NCI-H2029 treated with DMSO at 0.1 percent for 48 hours (cell line): ENCODE measurements around the gene SFXN2.

Source experiments
- DNase-seq: peaks from one replicate; lab custom pipeline; 2025; lab: John Stamatoyannopoulos, UW

The SFXN2 gene

DNA sequence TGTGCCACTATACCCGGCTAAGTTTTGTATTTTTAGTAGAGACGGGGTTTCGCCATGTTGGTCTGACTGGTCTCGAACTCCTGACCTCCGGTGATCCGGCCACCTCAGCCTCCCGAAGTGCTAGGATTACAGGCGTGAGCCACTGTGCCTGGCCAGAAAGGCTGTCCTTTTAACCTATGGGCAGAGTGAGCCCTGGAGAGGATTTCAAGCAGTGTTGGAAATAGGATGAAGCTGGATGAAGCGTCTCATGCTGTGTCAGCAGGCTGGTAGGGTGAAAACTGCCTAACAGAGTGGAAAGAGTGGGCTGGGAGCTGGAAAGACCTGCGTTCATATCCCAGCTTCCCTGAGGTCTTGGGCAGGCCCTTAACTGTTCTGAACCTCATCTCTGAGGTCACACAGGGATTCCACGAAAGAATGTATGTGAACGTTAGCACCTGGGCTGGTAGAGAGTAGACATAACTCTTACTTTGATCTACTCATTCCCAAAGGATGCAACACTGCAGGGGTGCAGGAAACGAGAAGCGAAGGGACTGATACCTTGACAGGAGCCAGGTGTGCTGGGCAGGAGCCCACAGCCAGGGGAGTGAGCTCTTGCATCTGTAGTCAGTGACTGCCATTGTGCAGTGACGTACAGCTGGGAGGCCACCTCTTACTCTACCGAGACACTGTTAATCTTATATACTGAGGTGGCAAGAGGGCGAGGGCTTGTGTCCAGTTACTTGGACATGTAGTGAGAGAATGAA lies 63.4 kb downstream of the SFXN2 start:
- no peak for DNase-seq

DNA sequence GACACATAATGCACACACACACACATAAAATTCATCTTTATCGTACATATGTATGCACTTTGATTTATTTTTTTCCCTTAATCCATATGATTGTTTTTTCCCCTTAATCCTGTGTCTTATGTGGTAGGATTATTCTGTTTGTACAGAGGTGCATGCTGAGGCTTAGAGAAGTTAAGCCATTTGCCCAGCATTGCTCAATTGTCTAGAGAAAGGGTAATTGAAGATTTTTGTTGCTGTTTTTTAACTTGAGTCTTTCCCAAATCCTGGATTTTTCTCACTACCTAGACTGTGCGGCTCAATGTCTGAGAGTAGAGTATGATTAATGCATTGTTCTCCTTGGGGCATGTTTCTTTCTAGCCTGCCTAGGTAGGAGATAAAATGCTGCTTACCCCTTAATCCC lies 64.3 kb downstream of the SFXN2 start:
- no peak for DNase-seq

DNA sequence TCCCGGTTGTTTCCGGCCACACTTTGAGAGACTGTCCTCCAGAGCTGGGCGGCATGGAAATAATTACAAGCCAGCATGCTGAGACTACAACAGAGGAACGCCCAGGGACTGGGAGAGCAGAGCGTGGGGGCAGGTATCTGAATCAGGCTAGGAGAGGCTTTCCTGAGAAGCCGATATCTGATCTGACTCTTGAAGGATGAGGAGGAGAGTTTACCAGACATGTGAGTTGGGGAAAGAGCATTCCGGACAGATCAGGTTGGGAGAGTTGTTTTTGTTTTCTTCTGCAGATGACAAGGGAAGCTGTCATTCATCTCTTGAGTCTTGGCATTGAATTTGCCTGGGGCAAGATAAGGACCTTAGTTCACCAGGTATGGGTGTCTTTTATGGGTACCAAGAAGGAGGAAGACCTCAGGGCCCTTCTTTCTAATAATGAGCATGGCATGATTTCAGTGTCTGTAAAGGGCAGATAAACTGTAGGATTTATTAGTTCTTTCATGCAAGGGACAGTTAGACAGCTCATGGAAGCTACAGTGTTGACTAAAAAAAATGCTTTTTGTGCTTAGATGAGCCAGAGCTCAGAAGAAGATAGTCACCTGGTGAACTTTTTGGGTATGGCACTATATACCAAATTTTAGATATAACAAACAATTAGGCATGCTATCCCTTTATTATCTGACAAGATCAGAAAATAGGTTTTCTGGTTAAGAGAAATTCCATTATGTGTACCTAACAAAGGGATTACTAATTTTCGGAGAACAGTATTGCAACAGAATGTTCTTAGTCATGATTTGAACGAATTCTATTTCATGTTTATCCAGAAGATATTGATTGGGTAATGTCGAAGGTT lies 65.5 kb downstream of the SFXN2 start:
- DNase-seq: no peak

DNA sequence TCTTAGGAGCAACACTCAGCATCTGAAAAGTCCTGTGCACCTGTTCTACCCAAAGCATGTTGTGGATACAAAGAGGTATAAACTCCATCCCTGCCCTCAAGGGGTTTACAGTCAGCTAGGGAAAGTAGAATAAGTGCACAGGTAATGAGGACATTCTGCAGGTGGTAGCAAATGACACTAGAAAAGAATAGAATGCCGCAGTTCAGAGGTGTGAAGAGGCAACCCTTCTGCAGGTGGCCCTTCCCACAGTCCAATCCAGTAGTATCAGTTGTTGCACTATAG lies 66.0 kb downstream of the SFXN2 start:
- DNase-seq: no peak

DNA sequence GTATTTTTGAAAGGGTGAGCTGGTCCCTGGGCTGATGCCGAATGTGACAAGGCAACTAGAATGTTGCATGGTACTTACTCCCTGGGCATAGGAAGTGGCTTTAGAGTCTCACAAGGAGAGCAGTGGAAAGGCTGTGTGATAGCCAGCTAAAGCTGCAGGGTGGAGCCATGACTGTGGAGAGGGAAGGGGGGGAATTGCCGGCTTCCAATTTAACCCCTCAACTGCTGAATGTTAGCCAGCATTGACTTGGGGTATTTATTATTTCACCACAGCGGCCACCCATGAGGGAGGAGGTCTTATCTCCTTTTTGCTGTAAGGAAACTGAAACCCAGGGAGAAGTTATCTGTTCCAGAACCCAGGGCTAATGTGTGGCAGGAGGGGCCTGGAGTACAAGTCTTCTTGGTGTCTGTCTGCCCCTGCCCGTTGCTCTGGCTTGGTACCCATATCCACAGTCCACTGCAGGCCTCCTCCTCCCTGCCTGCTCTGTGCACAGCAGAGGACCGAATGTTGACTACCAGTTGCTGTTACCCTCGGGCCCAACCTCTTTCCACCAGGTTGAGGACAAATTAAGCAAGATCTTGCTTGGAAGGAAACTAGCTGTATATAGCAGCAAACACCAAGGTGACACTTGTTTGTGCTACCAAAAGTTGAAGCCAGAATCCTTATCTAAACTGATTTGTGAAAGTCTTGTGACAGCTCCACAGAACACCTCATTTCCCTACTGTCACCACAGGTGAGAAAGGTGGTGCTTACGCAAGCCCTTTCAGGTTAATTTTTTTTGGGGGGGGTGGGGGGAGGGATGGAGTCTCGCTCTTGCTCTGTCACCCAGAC lies 66.9 kb downstream of the SFXN2 start:
- no peak for DNase-seq

DNA sequence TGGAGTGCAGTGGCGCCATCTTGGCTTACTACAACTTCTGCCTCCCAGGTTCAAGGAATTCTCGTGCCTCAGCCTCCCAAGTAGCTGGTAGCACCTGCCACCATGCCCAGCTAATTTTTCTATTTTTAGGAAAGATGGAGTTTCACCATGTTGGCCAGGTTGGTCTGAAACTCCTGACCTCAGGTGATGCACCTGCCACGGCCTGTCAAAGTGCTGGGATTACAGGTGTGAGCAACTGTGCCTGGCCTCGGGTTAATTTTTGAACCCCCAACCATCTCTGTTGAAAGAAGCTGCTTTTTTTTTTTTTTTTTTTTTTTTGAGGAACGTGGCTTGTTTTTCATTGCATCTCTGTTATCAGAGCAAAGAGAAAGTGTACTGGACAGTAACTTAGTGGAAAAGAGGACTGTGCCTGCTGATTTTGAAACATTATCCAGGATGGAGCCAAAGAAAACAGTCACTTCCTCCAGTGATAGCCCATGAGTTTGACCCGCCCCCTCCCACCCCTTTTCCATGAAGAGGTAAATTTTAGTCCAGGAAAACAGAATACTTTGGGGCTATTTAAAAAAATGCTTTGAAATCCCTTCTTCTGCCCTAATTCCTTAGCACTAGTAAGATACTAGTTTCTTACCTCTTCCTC lies 67.6 kb downstream of the SFXN2 start:
- no peak for DNase-seq

DNA sequence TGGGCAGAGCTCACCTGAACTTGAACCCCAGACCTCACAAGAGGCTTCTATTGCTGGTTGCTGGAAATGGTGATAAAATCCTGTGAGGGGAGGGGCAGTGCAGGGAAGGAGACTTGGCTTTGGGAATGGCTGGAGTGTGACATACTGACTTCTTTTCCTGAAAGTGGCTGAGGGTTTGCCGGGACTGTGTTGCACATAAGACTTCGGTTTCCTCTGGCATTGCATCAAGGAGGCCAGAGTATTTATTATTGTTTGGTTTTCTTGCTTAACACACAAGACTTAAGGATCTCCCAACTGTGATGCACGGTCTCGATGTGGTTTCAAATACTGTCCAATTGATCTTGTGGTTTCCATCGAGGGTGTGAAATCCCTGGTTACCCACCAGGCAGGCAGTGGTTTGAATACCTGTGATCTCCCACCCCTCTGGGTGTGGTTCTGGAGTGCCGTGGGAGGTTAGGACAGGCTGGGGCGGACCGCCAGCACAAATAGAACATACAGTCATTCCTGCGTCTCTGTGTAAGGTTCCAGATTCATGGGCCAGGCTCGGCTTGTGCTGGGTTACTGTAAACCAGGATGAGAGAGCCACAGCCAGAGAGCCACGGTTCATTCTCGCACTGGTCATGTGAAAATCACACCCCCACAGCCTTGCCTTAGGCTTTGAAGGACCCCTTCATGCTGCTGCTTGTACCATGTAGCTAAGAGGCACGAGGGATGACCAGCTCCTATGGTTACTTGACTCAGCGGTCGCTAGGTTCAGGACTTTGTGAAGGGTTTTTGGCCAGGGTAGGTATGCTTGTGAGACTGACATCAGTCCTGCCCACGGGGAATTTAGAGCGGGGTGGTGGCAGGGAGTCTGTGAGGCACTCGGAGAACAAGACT lies 68.5 kb downstream of the SFXN2 start:
- no peak for DNase-seq

DNA sequence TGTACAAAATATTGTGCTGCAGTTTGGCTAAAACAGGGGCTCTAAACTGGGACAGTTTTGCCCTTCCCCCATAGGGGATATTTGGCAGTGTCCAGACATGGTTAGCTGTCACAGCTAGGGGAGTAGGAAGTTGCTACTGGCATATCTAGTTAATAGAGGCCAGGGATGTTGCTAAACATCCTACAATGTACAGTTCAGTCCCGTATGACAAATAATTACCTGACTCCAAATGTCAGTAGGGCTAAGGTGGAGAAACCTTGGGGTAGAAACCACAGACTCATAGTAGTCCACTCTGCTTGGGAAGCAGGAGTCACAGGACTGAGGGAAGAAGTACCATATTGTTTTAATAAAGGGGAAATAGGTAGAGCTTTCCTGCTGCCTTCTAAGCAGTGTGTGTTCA lies 69.1 kb downstream of the SFXN2 start:
- DNase-seq: no peak

DNA sequence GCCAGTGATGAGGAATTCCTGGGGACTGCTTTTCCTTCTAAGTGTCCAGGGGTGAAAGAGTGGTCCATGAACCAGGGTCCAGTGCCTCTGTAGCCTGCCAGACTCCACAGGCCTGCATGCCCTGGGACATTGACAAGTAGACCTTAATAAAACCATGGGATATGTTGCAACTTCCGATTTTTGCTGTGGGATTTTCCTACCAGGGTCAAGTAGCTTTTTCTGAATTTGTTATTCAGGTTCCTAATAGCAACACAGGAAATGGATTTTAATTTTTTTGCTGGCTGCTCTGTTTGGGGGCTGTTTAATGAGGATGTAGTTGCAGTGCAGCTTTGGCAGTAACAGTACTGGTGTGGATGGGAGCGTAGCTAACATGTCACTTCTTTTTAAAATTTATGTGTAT lies 71.4 kb downstream of the SFXN2 start:
- no peak for DNase-seq

DNA sequence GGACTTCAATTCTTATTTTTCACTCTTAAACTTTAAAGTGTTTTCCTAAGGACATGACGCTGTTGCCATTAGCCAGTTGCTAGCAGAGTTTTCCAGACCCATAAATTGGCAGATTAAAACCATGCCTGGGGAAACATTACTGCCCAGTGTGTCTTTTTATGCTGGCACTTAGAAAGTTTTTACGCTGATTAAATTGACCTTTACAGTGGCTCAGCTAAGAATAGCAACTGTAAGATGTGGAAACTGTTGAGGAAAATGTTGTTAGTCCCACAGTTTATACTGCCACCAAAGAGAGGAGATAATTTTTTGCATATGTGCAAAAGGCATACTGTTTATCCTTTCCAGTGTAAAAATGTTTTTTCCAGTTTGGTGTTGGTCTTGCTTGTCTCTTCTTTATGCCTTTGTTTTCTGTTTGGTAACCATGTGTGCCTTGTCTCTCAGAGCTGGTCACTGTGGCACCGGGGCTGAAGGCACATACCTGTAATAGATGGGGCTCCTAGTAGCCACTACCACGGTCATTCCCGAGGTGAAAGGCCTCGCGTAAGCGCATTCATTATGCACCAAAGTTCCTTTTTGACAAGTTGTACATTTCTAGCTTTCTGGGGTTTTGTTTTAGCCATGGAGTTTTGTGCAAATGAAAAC lies 77.4 kb downstream of the SFXN2 start:
- DNase-seq: no peak
